Measurements from ENCODE around the gene PACRG.

Gene PACRG

DNA sequence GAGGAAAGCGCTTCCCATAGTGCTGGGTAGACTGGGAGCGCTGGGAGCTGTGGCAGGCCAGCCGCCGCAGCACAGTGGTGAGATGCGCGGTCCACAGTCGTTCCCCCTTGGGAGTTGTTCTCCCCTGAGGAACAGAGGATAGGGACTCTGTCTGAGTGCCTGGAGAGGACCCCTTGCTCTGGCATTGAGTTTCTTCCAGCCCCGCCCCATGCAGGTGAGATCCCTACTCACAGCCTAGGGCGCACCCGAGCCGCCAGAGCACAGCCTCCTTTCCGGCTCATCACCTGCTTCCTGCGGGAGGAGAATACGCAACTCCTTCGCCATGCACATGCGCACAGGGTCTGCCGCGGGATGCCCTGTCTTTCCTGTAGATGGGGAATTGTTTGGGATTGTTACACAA, 140.6 kb downstream of the PACRG start:
- DNase-seq: no peak

DNA sequence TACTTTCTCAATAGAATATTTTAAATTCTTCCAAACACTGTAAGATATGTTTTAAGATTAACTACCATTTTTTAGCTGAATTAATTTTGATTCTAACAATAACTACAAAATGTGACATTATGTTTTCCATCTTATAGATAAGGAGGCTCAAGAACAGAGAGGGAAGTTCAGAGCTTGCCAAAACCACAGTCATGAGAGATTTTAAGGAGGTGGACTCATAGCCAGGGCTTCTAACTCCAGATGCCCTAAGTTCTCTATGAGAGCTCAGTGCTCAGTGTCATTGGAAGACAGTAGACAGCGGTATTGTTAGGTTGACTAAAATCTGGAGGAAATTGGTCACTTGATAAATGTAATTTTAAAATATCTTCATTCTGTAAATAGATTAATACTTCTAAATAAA, 144.2 kb downstream of the PACRG start:
- DNase-seq: no peak

DNA sequence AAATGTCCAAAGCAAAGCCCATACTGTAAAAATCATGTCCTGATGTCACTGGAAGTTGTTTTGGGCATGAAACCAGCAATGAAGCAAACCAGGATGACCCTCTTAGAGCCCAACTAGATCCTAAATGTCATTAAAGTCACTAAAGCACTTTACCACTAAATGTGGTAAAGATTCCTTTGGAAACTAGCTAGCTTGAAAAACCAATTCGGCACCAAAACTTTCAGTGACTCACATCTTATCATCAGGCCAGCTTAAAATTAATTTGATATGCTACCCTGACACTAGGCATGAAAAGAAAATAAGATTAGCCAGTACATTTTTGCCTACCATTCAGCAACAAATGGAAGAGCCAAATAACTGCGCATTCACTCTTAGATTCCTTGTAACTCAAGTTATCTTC, 145.8 kb downstream of the PACRG start:
- DNase-seq: no peak

DNA sequence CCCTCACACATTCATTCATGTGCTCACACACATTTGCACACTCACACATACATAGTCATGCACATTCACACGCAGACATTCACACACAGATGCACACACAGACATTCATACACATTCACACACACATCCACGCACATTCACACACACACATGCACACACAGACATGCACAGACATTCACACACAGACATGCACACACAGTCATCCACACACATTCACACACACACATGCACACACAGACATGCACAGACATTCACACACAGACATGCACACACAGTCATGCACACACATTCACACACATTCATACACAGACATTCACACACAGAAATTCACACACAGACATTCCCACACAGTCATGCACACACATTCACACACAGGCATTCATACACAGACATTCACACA, 147.3 kb downstream of the PACRG start:
- no peak for DNase-seq

DNA sequence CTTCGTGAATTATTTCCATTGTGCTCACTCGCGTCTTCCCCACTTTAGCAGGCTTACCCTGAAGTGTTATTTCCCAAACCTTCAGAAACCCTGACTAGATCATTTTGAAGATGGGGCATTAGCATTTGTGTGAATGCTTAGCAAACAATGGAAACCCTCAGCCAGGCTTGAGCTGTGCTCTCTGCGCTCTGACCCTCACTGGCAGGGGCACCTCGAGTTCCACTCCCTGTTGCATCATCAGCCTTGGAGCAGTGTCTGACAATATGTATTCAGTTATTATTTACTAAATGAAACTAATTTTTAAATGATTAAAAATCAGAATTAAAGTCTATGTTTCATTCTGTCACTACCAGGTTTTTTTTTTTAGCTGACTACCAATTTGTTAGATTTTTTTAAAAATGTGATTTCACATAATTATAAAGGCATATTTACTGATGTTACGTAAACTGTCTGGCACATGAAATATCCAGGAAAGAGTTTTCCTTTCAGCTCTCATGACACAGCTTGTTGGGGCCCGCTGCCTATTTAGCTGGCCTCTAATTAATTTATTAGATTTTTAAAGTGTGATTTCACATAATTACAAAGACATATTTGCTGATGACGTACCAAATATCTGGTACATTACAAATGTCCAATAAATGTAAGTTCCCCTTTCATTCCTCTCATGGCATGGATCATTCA, 155.2 kb downstream of the PACRG start:
- DNase-seq: no peak

DNA sequence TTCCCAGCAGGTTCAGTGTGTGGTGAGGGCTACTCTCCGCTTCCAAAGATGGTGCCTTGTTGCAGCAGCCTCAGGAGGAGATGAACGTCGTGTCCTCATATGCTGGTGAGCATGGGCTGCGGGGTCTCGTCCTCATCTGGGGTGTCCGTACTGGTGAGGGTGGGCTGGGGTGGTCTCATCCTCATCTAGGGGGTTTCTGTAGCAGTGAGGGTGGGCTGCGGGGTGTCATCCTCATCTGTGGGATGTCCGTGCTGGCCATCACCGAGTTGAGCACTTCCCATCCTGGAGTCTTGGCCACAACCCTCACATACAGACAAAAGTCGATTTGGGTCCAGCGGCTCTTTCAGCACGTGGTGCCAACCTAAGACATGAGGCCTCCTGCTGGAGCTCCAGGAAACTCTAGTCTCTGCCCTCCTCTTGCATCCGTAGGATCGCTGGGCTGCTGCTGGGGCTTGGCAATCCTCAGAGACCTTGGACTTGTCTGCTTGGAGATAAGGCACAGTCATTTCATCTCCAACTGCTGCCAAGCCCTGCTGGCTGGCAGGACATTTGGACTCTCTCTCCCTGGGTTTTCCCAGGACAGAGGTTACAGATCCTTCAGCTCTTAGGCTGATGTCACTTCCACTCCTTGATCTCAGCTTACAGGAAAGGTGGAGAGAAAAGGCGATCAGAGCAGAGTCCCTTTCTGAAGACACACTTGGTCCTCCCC, 160.4 kb downstream of the PACRG start:
- no peak for DNase-seq

DNA sequence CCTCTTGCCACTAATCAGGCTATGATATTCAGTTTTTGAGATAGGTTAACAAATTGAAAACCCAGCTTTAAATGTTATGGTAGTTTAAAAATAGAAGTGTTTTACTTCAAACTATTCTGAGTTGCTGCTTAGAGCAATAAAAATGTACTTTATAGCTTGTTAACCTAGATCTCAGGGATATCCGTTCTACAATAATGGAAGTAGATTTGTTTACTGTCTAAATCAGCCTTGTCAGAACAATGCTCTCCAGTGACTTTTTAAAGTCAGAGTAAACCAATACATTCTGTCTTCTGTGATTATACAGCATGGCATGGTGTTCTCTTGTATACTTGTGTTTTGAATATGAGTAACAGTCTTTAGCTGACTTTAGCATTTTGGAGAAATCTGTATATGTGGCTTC, 161.5 kb downstream of the PACRG start:
- DNase-seq: no peak

DNA sequence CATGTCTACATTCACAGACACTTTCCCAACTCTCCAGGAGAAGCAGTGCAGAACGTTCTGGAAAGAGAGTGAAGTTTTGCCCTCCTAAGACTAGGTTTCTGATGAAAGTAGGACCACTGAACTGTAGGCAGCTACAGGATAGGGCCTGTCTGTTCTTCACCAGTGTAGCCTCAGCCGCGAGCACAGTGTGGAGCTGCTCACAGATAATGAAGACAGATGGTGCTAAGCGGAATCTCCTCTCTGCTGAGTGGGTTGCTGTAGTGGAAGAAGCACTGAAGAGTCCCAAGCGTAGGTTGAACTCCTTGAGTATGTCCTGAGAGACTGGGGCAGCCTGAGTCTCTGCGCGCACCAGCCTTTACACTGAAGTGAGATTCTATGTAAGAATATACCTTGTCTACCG, 170.2 kb downstream of the PACRG start:
- DNase-seq: no peak

DNA sequence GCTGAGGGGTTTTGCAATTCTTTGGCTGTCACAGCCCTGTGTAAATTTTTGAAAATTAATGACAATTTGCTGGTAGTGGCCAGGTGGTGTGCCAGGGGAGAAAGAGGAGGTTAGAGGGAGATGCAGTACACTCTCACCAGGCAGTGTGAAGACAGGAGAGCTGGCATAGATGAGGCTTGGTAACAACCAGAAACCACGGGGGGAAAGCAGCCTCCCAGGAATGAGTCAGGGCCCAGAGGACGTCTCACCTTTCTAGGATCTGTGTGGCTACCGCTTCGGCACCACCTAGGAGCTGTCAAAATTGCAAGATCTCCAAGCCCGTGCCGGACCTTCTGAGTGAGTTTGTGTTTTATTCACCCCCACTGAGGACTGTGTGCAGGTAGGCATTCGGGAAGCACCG, 171.4 kb downstream of the PACRG start:
- DNase-seq: no peak

DNA sequence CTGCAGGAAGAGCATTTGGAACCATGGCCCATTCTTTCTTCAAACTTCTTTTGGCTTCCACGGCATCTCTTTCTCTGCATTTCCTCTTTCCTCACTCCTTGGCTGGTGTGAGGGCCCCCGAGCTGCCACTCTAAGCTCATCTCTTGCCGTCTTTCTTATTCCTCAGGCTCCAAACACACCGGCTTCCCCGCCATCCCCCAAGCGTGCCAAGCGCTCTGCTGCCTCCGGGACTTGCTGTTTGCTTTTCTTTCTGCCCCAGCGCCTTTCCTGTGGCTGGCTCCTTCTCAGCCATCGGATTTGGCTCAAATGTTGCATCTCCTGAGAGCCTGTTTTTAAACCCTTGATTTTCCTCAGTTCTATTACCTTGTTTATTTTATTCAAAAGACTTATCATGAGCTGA, 172.7 kb downstream of the PACRG start:
- DNase-seq: no peak

DNA sequence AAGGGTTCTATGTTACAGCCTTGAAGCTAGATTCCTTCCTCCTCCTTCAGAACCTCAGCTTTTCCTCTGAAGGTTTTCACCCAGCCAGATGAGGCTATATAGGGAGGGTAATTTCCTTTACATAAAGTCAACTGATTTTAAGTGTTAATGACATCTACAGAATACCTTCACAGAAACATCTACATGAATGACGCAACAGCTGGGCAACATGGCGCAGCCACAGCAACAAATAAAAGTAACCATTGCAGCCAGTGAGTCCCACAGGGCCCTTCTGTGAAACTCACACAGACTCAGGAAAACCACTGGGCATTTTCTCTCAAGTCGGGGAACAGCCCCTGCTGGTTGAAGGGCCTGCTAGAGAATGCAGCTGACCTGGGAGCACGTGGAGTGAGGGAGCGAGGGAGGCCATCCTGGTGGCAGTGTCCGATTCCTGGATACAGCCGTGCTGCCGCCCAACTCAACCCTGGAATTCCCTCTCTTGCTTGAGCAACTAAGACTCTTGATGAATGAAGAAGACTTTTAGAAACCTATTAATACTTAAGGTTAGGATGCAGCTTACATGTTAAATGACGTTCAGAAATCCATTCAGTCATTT, 176.4 kb downstream of the PACRG start:
- DNase-seq: no peak

DNA sequence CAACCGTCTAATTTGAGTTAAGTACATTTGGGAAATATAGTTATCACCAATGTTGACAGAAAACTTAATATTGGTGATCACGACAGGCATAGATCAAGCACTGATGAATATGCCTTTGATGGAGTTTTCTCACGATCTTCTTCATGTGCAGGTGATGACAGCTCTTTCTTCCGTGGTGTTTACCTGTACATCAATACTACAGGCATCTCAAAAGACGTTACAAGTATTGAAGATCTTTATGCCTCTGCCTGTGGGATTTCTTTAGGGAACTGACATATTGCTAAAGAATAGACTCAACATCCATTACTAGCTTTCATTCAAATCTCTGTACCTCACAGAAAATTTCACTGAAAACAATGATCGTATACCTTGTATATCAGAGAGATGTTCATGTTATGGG, 178.7 kb downstream of the PACRG start:
- DNase-seq: no peak

DNA sequence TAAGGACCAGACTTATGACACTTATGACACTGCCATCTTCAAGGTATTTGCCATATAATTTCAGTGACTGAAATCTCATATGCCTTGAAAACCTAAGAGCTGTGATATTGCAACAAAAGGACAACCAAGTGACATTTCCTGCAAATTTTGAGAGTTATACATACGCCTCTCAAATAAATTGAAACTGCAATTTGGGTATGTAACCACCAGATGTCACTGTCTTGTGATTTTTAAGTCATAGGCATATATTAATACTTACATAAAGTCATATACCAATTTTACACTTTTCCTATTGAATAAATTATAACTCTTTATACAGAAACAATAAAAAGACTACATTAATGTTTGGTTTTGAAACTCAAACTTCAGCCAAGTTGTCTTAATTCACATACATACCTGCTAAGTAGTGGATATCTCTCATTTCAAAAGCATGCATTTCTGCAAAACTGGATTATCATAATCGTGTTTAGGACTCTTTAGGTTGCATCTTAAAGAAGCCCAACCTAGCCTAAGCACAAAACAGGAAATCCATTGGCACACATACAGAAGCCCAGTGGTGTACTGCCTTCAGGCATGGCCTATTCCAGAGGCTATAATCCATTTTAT, 180.2 kb downstream of the PACRG start:
- no peak for DNase-seq

DNA sequence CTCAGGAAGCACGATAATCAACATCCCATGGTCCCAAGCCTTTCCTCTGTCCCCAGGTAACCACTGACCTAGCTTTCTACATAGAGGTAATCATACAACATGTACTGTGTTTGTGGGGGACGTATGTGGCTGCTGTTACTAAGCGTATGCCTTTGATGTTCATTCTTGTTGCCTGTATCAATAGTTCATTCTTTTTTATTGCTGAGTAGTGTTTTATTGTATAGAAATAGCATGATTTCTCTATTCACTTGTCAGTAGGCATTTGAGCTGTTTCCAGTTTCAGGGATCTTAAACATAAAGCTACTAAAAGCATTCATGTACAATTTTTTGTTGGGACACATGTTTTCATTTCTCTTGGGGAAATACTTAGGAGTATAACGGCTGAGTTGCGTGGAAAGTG, 185.4 kb downstream of the PACRG start:
- no peak for DNase-seq

DNA sequence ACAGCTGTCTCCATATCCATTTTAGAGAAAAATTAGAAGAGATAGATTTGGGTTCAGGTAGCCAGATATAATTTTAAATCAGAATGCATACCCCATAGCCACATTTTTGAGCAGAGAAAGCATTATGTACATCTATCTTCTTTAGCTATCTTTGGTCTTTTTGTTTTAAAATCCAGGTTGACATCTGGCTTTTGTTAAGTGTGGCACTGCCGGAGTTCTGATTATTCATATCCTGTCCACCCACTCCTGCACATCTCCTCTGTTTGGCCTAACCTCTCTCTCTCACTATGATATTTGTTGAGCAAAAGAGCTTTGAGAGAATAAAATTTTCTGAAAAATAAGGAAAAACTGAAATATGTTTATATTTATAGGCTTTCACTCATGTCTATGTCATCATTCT, 189.7 kb downstream of the PACRG start:
- DNase-seq: no peak

DNA sequence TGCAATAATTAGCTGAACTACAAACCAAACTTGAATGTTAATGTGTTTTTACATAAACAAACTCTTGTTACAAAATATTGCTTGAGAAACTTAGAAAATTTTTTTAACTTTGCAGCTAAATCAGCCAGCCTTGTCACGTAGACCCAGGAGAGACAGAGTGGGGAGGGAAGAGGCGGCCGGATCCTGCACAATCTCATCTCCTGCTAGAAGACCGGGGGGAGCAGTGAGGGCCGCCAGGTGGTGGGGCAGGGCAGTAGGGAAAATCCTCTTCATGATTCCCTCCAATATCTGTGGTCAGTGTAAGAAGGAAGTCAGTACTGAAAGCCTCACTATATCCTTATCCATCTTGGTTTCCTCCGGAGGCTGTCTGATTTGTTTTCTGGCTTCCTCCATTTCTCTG, 193.3 kb downstream of the PACRG start:
- DNase-seq: no peak

DNA sequence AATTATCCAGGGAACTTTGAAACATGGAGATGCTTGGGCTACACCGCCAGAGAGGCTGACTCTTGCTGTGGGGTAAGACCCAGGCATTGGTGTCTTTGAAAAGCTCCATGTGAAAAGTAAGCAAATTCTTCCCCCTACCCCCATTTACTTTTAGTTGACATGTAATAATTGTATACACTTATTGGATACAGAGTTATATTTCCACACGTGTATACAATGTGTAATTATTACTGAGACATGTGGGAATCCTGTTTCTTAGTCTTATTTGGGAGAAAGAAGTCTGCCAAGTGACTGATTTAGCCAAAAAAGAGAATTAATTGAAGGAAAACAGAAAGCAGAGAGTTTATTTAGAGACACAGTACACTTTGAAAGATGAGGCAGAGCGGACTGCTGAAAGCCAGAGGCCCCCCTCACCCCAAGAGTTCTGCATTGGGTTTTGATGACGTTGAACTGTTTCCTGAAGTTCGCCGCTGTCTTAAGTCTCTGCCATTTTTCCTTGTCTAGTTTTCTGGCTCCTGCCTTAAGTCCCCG, 193.8 kb downstream of the PACRG start:
- no peak for DNase-seq

DNA sequence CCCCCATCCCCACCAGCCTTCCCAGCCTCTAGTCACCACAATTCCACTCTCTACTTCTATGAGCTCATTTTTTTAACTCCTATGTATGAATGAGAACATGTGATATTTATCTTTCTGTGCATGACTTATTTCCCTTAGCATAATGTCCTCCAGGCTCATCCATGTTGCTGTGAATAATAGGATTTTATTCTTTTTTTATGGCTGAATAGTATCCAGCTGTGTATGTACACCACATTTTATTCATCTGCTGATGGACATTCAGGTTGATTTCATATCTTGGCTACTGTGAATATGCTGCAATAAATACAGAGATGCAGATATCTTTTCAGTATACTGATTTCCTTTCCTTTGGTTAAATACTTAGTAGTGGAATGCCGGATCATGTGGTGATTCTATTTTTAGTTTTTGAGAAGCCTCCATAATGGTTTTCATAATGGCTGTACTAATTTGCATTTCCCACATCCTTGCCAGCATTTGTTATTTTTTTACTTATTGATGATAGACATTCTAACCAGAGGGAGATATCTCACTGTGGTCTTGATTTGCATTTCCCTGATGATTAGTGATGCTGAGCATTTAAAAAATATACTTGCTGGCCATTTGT, 194.9 kb downstream of the PACRG start:
- DNase-seq: no peak

DNA sequence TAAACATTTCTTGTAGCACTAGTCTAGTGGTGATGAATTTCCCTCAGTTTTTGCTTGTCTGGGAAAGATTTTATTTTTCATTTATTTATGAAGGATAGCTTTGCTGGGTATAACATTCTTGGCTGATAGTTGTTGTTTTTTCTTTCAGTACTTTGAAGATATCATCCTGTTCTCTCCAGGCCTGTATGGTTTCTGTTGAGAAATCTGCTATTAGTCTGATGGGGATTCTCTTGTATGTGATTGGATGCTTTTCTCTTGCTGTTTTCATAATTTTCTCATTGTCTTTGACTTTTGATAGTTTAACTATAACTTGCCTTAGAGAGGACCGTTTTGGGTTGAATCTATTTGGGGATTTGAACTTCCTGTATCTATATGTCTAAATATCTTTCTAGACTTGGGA, 207.1 kb downstream of the PACRG start:
- no peak for DNase-seq

DNA sequence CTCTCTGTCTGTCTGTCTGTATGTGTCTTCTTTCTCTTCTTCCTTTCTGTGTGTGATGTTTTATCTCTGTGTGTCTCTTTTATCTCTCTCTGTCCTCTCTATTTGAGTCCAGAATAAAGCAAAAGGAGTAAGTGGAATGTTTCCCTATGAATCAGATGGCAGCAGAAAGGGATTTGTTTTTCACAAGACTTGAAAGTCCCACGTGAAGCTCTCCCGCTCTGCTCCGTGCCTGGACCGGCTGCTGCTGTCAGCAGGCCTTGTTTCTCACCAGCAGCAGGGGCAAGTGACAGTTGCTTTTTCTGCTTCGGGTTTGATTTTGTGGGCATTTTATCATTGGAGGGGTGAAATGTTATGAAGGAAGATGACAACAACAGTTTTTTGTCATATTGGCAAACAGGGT, 212.7 kb downstream of the PACRG start:
- DNase-seq: no peak

DNA sequence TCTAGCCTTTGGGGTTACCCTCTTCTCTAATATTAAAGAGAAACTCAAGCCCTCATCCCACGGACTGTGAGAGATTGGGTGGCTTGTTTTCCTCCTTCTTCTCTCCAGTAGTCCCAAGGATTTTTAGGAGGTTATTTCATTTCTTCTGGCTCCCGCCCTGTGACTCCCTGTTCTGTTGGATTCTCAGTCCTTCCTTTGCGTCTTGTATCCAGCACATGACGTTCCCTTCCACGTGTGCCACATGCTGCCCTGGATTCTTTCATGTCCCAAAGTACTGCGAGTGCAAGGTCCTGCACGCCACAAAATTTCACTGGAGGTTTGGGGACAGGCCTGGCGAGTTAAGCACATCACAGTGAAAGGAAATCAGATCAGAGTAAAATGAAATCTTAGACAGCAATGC, 213.4 kb downstream of the PACRG start:
- no peak for DNase-seq

DNA sequence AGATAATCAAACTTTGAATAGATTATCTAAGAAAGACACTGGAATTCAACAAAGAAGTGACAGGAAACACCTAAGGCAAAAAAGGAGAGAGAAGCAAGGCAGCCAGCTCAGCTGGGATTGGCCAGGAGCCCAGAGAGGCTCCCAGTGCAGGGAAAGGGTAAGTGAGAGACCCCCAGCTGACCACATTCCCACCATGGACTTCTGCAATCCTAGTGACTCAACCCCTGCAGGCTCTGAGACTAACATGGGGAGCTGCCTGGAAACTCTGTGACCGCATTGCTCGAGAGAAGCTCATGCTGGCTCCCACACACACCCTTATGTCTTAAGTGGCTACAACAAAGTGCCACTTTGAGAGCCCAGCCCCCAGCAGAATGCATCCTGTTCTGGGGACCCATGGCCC, 215.1 kb downstream of the PACRG start:
- DNase-seq: no peak

DNA sequence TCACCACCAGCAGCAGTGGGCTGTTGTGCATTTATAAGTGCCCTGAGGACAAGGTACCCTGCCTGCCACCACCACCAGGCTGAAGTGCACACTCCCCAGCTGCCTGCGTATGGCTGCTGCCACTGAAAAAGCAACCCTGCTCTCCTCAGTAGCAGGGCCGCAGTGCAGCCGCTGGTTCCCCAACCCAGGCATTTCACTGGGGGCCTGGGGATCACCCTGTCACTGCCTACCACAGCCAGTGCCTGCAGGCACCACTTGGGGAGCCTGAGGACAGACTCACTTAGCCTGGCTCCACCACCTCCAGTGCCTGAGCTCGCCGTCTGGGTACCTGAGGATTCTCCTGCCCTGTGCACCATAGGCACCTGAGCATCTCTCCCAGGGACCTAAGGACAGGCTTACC, 215.6 kb downstream of the PACRG start:
- DNase-seq: no peak

Measured in effector CD4-positive, alpha-beta T cell (primary cell).